Activated effector memory CD4-positive, alpha-beta T cell treated with anti-CD3 and anti-CD28 coated beads, Interleukin-2, amount 50 U/mL, for 16 hours (primary cell): ENCODE measurements around the gene NCF2.

Experiments used
- DNase-seq: peaks from one replicate; pipeline ENCODE4 v3.0.0-alpha.2; 2020

The NCF2 gene

GRCh38 chr1:183582021-183582713 is 8.1 kb downstream of the NCF2 start:
- DNase-seq, result no peak

GRCh38 chr1:183580281-183580682 is 10.0 kb downstream of the NCF2 start:
- no peak for DNase-seq

- no peak for DNase-seq
These were observed 11.4 kb downstream of the NCF2 start for GRCh38 chr1:183578856-183579255.

GRCh38 chr1:183577897-183578465 is 12.3 kb downstream of the NCF2 start:
- no peak for DNase-seq

GRCh38 chr1:183576537-183576936 is 13.7 kb downstream of the NCF2 start:
- DNase-seq, result no peak

- no peak for DNase-seq
These were observed 14.7 kb downstream of the NCF2 start for GRCh38 chr1:183575606-183576005.

GRCh38 chr1:183572721-183573120 is 17.5 kb downstream of the NCF2 start:
- no peak for DNase-seq

- DNase-seq, result no peak
These were observed 18.5 kb downstream of the NCF2 start for GRCh38 chr1:183571678-183572268.

GRCh38 chr1:183570451-183570850 is 19.8 kb downstream of the NCF2 start:
- DNase-seq, result no peak

- DNase-seq, result no peak
These were observed 20.5 kb downstream of the NCF2 start for GRCh38 chr1:183569801-183570200.

- no peak for DNase-seq
These were observed 21.1 kb downstream of the NCF2 start for GRCh38 chr1:183569141-183569540.

GRCh38 chr1:183568176-183569021 is 21.9 kb downstream of the NCF2 start:
- no peak for DNase-seq

GRCh38 chr1:183567584-183567983 is 22.7 kb downstream of the NCF2 start:
- no peak for DNase-seq

GRCh38 chr1:183566026-183566425 is 24.2 kb downstream of the NCF2 start:
- DNase-seq, result no peak

GRCh38 chr1:183565261-183565660 is 25.0 kb downstream of the NCF2 start:
- no peak for DNase-seq

GRCh38 chr1:183562701-183563100 is 27.6 kb downstream of the NCF2 start:
- no peak for DNase-seq

- DNase-seq, result no peak
These were observed 31.2 kb downstream of the NCF2 start for GRCh38 chr1:183559061-183559460.

GRCh38 chr1:183554577-183554976 is 35.7 kb downstream of the NCF2 start:
- DNase-seq, result no peak

GRCh38 chr1:183553764-183554163 is 36.5 kb downstream of the NCF2 start:
- DNase-seq, result no peak

GRCh38 chr1:183553331-183553730 is 36.9 kb downstream of the NCF2 start:
- DNase-seq, result no peak

- no peak for DNase-seq
These were observed 37.4 kb downstream of the NCF2 start for GRCh38 chr1:183552891-183553290.

- DNase-seq, result no peak
These were observed 37.8 kb downstream of the NCF2 start for GRCh38 chr1:183552441-183552840.

- DNase-seq, result no peak
These were observed 38.3 kb downstream of the NCF2 start for GRCh38 chr1:183551924-183552323.

GRCh38 chr1:183550915-183551314 is 39.3 kb downstream of the NCF2 start:
- no peak for DNase-seq
